Measurements from ENCODE around the gene LCE7A.

Gene LCE7A

DNA sequence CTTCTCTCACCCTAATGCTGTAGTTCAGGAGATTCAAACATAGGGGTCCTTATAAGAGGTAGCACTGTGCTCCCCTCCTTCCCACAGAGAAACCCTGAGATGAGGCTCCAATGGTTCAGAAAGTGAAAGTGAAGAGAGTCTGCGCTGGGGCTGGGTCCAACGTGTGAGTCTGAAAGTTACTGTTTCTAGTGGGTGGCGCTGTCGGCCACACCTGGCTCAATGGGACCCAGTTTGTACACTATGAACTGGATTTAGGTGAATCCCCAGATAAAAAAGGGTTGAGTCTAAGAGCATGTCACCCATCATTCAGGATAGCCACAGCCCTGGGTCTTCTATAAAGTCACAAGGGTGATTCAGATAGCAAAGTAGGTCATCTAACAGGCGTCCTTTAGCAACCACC is 21.1 kb downstream of the LCE7A start:
- DNase-seq (ENCODE audit: low read depth) = no peak

DNA sequence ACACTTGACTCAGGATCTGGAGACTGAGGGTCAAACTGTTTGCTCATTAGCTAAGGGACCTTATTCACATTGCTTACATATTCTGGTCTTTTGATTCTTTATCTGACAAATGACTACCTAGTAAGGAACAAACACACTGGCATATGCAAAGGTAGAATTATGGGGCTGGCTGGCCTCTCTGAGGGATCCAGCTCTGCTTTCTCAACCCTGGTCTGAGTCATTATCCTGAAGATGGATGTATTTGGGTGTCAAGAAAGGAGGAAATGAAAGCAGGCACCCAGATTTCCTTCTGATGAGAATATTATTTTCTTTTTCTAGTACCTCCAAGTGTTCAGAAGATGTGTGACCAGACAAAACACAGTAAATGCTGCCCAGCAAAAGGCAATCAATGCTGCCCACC is 24.3 kb downstream of the LCE7A start:
- DNase-seq (ENCODE audit: low read depth) = no peak

DNA sequence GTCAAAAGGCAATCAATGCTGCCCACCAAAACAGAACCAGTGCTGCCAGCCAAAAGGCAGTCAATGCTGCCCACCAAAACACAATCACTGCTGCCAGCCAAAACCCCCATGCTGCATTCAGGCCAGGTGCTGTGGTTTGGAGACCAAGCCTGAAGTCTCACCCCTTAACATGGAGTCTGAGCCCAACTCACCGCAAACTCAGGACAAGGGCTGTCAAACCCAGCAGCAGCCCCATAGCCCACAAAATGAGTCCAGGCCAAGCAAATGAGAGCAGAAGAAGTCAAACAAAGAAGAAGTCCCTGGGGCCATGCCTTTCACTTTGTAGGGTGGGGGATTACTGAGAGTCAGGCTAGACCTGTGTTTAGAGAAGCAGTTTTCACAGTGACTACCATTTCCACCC is 24.7 kb downstream of the LCE7A start:
- DNase-seq (ENCODE audit: low read depth) = no peak

DNA sequence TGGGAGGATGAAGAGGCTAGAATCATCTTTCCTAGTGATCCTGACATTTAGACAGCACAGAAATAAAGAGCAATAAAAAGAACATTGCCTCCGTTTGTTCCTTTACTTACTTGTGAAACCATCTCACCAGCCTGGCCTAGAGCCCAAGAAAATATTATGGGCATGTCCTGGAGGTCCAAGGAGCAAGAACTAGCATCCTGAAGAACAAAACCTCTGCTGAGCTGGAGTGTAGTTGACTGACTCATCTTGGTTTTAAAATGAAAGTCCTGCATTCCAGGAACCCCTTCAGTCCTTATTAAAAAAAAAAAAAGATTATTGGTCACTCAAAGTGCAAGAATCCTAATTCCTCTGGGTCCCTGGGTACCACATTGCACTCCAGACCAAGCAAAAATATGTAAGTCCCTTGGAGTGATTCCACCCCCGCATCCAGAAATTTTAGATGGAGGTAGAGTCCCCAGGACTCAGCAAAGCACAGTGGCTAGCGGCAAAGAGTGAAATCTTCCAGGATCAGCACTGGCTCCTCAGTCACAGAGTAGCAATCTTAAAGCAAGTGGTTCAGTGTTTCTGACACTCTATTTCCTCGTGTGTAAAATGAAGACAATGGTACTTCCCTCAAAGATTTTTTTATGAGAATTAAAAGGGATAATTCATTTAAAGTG is 25.3 kb downstream of the LCE7A start:
- DNase-seq (ENCODE audit: low read depth) = no peak

DNA sequence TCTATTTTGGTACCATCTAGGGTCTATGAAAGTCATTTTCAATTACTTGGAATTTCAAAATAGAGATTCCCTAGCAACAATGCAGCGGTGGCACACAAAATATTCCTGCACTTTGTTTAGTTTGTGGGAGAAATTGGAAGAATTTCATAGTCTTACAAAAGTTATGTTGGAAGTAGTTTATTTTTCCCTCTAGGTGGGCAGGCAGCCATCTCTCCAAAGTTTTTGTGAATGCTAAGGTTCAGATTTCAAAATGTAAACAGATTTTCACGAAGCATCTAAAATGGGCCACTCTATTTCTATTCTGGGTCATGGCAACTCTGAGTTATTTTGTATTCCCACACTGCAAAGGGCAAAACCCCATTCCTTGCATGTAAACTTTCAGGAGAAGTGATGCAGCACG is 26.3 kb downstream of the LCE7A start:
- DNase-seq (ENCODE audit: low read depth) = no peak

DNA sequence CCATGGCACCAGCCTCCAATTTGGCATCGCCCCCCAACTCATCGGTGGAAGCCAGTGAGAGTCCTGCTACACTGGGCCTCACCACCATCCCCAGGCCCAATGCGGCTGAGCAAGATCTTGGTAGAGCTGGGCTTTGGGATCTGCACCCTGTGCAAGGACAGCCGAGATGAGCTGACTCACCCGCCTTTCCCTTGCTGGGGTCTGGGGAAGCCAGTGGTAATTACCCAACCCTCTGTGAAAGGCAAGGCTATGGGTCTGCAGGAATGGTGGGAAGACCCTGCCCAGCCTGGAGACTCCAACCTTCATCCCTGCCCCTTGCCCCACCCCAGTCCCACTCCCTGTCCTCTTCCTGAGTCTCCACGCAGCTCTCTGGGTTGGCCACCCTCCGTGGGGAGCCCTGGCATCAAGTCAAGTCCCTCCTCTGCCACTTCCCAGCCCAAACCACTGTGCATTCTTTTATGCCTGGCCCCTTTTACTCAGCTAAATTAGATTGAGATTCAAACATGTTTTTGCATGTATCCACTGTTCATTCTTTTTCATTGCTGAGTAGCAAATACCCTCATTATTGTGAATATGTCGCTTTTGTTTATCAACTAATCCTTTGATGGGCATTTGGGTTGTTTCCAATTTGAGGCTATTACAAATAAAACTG is 27.1 kb downstream of the LCE7A start:
- DNase-seq (ENCODE audit: low read depth) = no peak

DNA sequence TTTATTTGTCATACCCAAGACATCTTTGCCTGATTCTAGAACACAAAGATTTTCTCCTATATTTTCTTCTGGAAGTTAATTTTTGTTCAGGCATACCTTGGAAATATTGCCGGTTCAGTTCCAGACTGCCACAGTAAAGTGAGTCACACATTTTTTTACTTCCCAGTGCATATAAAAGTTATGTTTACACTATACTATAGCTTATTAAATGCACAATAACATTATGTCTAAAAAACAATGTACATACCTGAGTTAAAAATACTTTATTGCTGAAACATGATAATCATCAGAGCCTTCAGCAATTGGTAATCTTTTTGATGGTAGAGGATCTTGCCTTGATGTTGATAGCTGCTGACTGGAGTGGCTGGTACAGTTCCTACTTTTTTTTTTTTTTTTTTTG is 28.3 kb downstream of the LCE7A start:
- DNase-seq (ENCODE audit: low read depth) = no peak

DNA sequence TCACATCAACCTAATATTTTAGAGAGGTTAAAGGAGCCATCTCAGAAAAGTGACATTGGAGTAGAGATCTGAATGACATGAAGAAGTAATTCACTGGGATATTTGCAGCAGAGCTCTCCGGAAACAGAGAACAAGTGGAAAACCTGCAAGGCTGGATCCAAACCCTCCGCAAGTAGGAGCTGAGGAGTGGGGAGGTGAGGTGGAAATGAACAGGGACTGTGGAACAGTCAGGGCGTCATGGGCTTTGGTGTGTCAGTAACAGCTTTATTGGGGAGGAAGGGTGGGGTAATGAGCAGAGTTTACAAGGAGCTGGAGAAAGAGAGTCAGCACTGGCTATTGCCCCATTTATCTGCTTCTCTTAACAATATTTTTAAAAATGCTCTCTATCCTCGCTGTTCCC is 39.2 kb downstream of the LCE7A start:
- no peak for DNase-seq (ENCODE audit: low read depth)

DNA sequence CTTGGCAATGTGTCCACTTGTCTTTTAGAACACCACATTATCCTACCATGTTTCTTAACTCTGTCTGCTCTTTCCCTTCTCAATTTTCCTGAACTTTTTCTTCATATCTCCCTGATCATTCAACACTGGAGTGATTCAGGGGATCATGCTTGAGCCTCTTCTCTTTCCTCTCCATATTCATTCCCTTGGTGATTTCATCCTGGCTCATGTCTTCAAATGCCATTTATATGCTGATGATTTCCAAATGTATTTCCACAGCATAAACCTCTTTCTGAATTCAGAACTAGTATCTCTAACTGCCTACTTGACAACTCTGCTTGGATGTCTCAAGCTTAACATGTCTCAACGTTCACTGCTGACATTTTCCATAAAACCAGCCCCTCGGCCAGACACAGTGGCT is 40.1 kb downstream of the LCE7A start:
- DNase-seq (ENCODE audit: low read depth) = no peak

DNA sequence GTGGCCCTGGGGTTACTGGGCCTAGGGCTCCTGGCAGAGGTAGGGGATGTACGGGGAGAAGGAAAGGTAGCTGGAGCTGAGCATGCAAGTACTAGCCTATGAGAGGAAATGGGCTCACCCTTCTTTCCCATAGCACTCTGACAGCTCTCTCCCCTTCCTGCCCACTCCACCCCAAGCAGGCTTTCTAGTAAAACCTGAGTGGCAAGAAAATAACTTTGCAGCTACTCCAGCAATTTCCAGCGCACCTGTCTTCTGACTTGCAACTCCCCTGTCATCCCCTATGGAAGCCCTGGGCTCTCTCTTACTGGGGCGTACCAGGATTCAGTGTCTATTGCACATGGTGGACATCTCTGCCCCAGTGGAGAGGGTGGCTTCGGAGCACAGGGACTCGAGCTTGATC is 41.8 kb downstream of the LCE7A start:
- no peak for DNase-seq (ENCODE audit: low read depth)

DNA sequence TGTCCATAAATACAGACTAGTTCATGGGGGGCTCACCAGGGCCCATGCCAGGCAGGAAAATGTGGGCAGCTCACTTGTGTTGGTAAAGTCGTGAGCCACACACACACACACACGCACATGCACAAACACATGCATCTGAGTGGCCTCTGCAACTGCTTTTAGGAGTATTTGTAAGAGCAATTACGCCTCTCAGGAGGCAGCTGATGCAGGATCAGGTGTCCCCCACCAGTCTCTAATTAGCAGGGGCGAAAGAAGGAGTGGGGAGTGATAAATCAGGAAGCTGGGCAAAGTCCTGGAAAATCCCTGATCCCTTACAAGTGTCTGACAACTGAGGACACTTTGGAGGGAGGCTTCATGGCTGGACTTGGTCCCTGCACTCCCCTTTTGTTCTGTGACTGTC is 42.8 kb downstream of the LCE7A start:
- no peak for DNase-seq (ENCODE audit: low read depth)

DNA sequence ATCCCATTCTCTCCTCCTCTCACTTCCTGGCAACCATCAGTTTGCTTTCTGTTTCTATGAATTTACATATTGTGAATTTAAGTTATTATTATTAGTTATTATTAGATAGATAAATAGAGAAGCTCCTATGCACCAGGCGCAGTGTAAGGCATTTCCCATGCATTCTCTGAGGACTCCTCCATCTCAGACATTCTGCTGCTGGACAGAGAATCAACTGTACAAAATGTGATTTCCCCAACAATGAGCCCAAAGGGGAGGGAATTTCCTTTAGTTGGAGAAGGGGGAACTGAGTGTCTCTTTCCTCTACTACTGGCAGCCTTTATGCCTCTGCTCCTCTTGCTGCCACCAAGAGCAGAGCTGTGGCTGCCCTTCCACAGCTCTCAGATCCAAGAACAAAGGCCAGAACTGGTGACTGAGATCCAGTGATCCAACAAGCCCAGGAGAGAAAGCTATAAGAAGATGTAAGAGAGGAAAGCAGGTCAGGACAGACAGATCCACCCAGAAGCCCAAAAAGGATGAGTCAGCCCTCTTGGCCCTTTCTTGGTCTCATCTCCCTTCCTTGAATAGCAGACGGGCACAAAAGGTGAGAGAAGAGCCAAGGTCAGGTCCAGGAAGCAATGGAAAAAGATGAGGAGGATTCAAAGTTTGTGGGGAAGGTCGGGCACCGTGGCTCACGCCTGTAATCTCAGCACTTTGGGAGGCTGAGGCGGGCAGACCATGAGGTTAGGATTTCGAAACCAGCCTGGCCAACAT is 45.1 kb downstream of the LCE7A start:
- DNase-seq (ENCODE audit: low read depth) = no peak

DNA sequence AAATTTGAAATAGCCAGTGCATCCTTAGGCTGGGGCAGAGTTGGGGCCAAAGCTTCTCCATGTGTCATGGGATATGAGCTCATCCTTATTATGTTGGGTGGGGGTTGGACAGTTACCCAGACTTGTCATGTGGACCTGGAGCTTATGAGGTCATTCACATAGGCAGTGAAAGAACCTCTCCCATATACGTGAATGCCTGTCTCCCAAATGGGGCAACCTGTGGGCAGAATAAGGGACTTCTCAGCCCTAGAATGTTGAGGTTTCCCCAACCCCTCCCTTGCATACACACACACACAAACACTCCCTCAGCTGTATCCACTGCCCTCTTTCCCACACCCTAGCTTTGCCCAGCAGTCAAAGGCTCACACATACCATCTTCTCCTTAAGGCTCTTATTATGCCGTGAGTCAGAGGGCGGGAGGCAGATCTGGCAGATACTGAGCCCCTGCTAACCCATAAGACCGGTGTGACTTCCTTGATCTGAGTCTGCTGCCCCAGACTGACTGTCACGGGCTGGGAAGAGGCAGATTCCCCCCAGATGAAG is 46.3 kb downstream of the LCE7A start:
- DNase-seq (ENCODE audit: low read depth) = no peak

DNA sequence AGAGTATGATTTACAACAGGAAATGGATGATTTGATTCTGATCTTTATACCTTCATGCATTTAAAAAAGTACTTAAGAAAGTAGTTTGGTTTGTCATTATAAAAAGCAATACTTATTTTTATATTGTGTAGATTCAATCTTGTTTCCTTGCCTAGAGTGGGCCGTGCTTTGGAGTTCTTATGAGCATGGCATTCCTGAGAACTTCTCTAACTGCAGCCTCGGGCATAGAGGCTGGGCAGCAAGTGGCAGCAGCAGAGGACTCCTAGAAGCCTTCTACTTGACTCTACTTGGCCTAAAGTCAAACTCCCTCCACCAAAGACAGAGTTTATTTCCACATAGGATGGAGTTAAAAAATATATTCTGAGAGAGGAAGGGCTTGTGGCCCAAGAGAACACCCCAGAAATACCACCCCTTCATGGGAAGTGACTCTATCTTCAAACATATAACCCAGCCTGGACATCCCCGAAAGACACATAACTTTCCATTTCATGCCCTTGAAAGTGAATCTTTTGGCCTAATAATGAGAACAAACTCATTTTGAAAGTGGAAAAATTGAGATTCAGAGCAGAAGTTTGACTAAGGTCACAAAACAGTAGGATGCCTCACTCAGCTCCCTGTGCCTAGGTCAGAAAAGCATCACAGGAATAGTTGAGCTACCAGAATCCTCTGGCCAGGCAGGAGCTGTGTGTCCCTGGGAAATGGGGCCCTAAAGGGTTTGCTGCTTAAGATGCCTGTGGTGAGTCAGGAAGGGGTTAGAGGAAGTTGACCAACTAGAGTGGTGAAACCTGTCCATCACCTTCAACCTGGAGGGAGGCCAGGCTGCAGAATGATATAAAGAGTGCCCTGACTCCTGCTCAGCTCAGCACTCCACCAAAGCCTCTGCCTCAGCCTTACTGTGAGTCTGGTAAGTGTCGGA is 48.1 kb downstream of the LCE7A start, which contains the start of gene IVL:
IVL (plus strand) TSS at position 861 of the 916 bp plus-strand sequence. CDS start 1,252 bp downstream, outside the sequence.
- no peak for DNase-seq (ENCODE audit: low read depth)

DNA sequence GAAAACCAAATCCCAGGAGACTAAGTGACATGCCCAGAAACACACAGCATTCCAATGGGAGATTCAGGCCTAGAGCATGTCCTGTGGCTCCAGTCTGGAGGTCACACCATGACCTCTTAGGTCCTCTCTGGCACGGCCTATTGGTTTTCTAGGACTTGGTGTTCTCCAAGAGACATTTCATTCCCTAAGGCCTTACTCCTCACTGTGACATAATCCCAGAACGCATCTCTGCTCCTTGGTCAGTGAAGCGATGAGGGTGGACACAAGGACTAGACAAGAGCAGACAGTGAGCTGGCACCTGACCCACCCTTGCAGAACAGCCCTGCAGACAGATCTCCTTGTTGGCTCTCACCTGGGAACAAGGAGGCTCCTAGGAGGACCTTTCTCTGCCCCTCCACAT is 49.4 kb downstream of the LCE7A start:
- DNase-seq (ENCODE audit: low read depth) = no peak
